GM12892 (cell line): ENCODE data around the gene CPE.

Source experiments
- DNase-seq: peaks from one replicate; pipeline ENCODE4 v3.0.0; 2011; ENCODE audit not compliant: insufficient read length
- FAIRE-seq: peaks from 2 replicates; lab custom pipeline; 2011; peaks lifted over from hg19 to GRCh38; lab: Jason Lieb, UNC
- POLR2A ChIP-seq: IDR thresholded peaks from 2 replicates; pipeline ENCODE4 v1.6.1; 2011; ENCODE audit warnings: low read depth, low read length, control low read depth
- POLR2AphosphoS5 ChIP-seq: IDR thresholded peaks from 2 replicates; pipeline ENCODE4 v1.6.1; 2011; ENCODE audit warnings: low read depth, low read length, control low read depth
- TAF1 ChIP-seq: IDR thresholded peaks from 2 replicates; pipeline ENCODE4 v1.6.1; 2011; ENCODE audit warnings: low read depth, mild to moderate bottlenecking, control low read depth, low read length, borderline replicate concordance

The CPE gene

DNA sequence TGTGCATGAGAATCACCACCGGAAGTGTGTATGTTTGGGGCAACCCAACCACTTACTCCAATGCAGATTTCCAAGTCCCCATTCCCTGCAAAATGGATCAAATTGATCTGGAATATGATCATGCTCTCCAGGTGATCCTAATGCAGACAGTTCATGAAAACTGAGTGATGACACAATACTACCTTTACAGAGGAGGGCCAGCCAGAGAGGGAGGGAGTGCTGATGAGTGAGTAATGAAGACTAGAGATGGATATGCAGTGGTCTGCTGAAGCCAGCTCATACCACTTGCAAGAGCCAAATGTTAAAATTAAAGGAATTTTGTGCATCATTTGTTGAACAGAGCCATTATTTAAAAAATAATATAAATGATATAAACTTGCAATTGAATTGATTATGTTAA is 10.2 kb upstream of the CPE start:
- DNase-seq: no peak

GRCh38 chr4:165369522-165369921 is 9.3 kb upstream of the CPE start:
- no peak for FAIRE-seq
- TF ChIP-seq POLR2AphosphoS5 (no peak), POLR2A (no peak), TAF1 (no peak)
- no peak for DNase-seq

More for the DNA sequence above, 10.2 kb upstream of the CPE start:
- no peak for FAIRE-seq
- TF ChIP-seq POLR2AphosphoS5: no peak
- no peak for TF ChIP-seq TAF1
- no peak for TF ChIP-seq POLR2A

- TF ChIP-seq POLR2A (no peak), TAF1 (no peak), POLR2AphosphoS5 (no peak)
- DNase-seq (no peak), FAIRE-seq (no peak)
These were observed 8.3 kb upstream of the CPE start for GRCh38 chr4:165370530-165370929.

- DNase-seq (no peak), FAIRE-seq (no peak)
These were observed 3.3 kb upstream of the CPE start for GRCh38 chr4:165375465-165375864.

GRCh38 chr4:165378398-165378744 is 437 bp upstream of the CPE start:
- FAIRE-seq: no peak
- TF ChIP-seq TAF1 (no peak), POLR2A (no peak), POLR2AphosphoS5 (no peak)
- no peak for DNase-seq

More at GRCh38 chr4:165375465-165375864, 3.3 kb upstream of the CPE start:
- TF ChIP-seq POLR2A (no peak), TAF1 (no peak), POLR2AphosphoS5 (no peak)

DNA sequence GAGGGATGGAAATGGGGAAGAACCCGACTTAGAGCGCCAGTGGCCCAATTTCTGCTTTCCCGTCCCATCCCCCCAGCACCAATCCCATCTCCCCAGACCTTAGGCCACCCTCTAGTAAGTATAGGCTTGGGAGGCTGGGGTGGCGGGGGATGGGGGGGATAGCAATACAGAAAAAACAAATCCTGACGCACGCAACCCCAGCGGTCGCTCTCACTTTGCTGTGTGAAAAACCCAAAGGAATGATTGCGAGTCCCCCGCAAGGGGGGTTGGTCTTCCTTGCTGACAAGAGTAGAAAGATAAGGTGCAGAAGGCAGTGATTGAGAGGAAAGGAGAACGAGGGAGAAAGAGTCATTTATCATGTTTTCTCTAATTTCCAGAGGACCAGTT is 863 bp downstream of the CPE start:
- DNase-seq: no peak
- TF ChIP-seq POLR2AphosphoS5: no peak
- TF ChIP-seq POLR2A: no peak
- no peak for TF ChIP-seq TAF1
- FAIRE-seq: no peak

DNA sequence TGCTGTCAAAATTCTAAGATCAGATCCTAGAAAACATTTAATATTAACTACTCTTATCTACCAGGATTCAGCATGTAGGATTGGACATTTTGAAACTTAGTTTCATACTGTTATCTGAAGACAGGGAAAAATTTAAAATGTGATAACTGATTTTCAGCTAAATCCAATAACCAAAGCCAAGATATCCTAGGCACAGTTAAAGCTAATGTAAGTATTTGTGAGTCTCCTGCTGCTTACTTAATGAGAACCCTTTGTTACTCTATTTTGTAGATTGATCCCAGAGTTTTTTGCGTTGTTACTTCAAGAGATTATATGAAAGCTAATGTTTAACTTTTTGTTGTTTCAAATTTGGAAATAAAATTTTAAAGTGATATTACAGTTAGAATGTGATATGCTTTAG is 2.0 kb downstream of the CPE start:
- DNase-seq (no peak), FAIRE-seq (no peak)
- TF ChIP-seq POLR2A: no peak
- TF ChIP-seq POLR2AphosphoS5: no peak
- no peak for TF ChIP-seq TAF1

GRCh38 chr4:165381821-165382373 is 3.1 kb downstream of the CPE start:
- FAIRE-seq: peak; percentile 14
- no peak for DNase-seq
- no peak for TF ChIP-seq POLR2A
- TF ChIP-seq POLR2AphosphoS5: no peak

GRCh38 chr4:165382640-165383039 is 3.8 kb downstream of the CPE start:
- TF ChIP-seq POLR2AphosphoS5: no peak
- TF ChIP-seq TAF1: no peak
- no peak for TF ChIP-seq POLR2A
- DNase-seq (no peak), FAIRE-seq (no peak)

GRCh38 chr4:165383591-165384073 is 4.8 kb downstream of the CPE start:
- FAIRE-seq (no peak), DNase-seq (no peak)
- TF ChIP-seq POLR2A: no peak
- TF ChIP-seq POLR2AphosphoS5: no peak
- no peak for TF ChIP-seq TAF1

DNA sequence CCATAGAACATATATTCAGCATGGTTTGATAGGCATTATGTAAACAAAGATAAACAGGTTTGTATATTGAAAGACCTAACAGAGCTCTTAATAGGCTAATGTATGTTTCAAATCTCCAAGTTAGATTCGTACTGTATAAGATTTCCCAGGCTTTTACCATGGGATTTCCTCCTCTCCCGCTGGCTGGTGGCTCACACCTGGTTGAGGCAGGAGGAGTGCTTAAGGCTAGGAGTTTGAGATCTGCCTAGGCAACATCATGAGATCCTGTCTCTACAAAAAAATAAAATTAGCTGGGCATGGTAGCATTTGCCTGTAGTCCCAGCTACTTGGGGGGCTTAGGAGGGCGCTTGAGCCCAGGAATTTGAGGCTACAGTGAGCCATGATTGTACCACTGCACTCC is 5.4 kb downstream of the CPE start:
- TF ChIP-seq POLR2A: no peak
- no peak for TF ChIP-seq POLR2AphosphoS5
- no peak for TF ChIP-seq TAF1
- FAIRE-seq: no peak
- DNase-seq: no peak

- TF ChIP-seq POLR2A (no peak), TAF1 (no peak), POLR2AphosphoS5 (no peak)
- DNase-seq: no peak
- no peak for FAIRE-seq
These were observed 5.8 kb downstream of the CPE start for GRCh38 chr4:165384598-165384997.
